Measurements from ENCODE around the gene GJC3.

DNA sequence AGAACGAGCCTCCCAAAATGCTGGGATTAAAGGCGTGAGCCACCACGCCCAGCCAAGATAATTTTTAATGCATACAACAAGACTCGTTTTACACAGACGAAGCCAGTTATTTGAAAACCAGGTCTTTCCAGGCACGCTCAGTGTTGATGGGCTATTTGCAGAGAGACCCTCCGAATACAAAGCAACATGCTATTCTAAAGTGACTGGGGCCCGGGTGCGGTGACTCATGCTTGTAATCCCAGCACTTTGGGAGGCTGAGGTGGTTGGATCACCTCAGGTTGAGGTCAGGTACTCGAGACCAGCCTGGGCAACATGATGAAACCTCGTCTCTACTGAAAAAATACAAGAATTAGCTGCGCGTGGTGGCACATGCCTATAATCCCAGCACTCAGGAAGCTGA, 47.2 kb upstream of the GJC3 start:
- TF ChIP-seq, protein P1, sequence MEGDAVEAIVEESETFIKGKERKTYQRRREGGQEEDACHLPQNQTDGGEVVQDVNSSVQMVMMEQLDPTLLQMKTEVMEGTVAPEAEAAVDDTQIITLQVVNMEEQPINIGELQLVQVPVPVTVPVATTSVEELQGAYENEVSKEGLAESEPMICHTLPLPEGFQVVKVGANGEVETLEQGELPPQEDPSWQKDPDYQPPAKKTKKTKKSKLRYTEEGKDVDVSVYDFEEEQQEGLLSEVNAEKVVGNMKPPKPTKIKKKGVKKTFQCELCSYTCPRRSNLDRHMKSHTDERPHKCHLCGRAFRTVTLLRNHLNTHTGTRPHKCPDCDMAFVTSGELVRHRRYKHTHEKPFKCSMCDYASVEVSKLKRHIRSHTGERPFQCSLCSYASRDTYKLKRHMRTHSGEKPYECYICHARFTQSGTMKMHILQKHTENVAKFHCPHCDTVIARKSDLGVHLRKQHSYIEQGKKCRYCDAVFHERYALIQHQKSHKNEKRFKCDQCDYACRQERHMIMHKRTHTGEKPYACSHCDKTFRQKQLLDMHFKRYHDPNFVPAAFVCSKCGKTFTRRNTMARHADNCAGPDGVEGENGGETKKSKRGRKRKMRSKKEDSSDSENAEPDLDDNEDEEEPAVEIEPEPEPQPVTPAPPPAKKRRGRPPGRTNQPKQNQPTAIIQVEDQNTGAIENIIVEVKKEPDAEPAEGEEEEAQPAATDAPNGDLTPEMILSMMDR (IDR thresholded peaks at IDR 0.05): no peak
- no peak for TF ChIP-seq ZFX (IDR thresholded peaks at IDR 0.05; ENCODE audit: borderline replicate concordance)

Measured in 22Rv1 (cell line).